Stimulated activated CD8-positive, alpha-beta memory T cell treated with anti-CD3 and anti-CD28 coated beads, Interleukin-7, amount 100 ng/mL, for 24 hours (primary cell): ENCODE results near the gene GOLPH3.
"Not testable (repeated sequence)": the region's sequence is repeated elsewhere in the genome, so short reads cannot be mapped to it uniquely, and the experiment has no call there.

ENCODE experiments used
- DNase-seq: peaks from one replicate; pipeline ENCODE4 v3.0.0-alpha.2; 2020; ENCODE audit warnings: low read depth

The GOLPH3 gene

GRCh38 chr5:32135086-32135485 lies 39.0 kb downstream of the GOLPH3 start:
- DNase-seq = no peak

DNA sequence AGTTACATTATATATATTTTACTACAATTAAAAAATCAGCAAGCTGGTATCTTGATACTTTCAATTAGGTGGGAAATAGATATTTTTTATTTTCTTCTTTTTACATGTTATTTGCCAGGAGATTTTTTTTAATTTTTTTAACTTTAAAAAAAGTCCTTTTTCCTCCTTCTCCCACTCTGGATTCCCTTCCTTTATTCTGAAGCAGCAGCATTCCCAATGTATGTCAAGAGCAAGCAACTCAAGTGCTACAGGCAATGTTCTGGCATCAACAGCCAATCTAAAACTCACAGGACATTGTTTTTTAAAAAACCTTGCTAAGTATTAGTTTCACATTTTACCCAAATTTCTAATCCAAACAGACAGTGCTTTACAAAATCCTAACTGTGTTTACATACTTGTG lies 41.4 kb downstream of the GOLPH3 start:
- no peak for DNase-seq

DNA sequence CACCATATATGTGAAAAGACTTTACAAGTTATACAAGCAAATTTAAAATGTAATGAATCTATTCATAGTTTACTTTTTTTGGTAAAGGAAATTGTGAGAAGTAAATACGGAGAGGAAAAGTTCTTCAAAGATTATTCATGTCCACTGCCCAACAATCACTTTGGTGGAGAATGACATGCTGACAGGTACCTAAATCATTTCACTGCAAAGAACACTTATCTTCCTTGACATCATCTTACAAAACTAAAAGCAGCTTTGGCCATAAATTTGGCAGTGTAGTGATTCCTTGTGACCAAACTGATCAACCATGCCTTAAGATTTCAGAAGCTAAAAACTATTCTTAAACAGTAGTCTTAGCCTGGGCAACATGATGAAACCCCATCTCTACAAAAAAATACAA lies 42.5 kb downstream of the GOLPH3 start:
- no peak for DNase-seq

DNA sequence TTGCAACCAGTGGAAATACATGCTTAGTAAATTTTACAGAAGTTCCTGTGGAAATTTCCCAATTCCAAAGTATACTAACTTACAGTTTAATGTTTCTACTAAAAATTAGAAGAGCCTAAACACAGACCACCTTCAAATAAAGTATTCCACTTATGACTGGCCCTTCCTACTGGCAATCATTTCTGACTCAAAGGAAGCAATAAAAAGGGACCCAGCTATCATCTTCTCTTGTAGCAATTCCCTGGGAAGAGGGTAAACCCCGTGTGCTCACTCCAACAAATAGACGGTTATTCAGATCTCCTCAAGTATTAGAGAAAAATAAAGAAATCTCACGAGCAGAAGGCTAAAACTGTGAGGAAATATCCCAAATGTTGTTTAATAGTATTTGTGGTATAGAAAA lies 43.3 kb downstream of the GOLPH3 start:
- no peak for DNase-seq

DNA sequence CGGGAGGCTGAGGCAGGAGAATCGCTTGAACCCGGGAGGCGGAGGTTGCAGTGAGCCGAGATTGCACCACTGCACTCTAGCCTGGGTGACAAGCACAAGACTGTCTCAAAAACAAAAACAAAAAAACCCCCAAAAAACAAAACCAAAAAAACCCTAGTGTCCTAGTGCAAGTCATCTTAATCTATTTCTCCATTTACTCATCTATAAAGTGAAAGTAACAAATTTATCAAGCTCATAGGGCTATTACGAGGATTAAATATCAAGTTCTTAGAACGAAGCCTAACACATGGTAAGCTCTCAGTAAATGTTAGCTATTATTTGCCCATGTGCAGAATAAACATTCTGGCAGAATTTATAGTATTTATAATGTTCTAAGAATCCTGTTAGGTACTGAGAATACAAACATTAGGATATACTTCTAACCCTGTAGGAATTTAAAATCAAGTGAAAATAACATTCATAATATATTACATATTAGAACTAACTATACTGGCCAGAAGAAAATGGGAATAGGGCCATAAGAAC lies 45.0 kb downstream of the GOLPH3 start:
- no peak for DNase-seq

GRCh38 chr5:32127711-32128110 lies 46.4 kb downstream of the GOLPH3 start:
- DNase-seq = no peak

GRCh38 chr5:32126691-32127090 lies 47.4 kb downstream of the GOLPH3 start:
- no peak for DNase-seq

DNA sequence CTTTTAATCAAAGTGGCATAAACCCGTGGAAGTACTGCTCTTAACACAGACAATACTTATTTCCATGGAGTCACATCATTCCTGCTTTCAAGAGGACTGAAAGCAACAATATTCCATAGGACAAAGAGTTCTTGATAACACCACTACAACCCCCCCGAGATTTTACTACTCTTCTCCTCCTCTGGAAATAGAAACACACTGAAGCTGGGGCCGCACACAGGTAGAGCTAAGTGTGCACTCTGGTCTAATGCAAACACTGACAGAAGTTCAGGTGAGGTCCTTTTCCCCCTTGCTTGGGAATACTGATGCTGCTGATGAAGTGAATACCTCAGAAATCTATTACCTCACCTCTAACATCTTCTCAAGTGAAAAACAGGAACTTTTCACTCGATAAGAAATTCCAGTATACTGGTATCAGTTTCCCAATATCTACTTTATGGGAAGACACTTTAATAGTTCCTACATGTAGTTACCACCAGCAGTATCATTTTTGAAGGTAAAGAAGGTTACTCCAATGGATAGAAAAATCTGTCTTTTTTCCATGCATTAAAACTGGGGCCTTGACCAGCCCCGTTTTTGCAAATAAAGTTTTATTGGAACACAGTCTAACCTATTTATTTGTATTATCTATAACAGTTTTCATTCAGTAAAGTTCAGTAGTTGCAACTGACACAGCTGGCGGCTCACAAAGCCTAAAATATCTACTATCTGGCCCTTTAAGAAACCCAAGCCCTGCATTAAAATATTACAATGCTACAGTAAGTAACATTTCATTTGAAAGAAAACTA lies 50.0 kb downstream of the GOLPH3 start:
- DNase-seq = no peak

GRCh38 chr5:32123058-32123805 lies 50.9 kb downstream of the GOLPH3 start:
- DNase-seq = no peak

DNA sequence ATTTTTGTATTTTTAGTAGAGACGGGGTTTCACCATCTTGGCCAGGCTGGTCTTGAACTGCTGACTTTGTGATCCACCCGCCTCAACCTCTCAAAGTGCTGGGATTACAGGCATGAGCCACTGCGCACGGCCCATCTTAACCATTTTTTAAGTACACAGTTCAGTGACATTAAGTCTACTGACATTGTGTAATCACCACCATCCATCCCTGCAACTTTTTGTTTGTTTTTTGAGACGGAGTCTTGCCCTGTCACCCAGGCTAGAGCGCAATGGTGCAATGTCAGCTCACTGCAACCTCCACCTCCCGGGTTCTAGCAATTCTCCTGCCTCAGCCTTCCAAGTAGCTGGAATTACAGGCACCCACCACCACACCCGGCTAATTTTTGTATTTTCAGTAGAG lies 55.2 kb downstream of the GOLPH3 start:
- DNase-seq = not testable (repeated sequence)

- no peak for DNase-seq
Observed at GRCh38 chr5:32116574-32117313, 57.4 kb downstream of the GOLPH3 start.

DNA sequence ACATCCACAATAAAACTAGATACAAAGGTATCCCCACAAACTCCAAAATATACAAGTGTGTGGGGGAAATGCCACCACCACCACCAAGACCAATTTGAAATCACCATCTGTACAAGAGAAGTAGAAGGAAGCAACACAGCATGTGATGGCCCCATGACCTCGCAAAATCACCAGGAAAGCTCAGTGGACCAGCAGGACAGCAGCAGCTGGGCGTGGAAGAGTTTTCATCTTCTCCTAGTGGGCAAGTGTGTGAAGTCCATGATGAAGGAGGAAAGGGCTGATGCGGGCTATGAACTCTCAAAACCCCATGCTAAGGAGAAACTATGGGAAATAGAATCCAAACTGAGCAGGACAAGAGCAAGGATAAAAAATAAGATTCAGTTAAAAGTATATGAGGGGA lies 58.1 kb downstream of the GOLPH3 start:
- no peak for DNase-seq

DNA sequence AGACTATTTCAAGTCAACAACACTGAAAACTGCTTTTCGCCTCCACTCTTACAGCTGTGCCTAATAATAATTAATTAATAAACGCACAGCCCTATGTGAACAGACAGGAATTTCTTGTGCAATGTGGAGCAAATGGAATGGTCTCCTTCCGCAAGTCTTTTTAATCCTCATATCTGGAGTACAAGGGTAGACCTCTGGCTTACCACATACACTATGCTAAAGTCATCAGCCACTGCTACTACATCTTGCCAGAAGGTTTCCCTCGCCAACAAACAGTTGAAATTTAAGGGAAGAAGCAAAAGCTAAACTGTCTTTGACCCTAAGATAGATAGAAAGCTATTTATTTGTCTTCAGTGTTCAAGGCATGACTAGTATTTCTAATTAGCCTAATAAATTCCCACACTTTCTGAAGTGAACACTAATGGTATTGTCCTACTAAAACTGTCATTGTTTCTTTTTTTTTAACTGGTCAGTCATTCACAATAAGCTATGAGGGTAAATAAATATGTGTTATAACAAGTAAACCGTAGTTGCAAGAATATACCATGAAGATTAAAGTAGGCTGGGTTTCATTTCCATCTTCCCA lies 63.9 kb downstream of the GOLPH3 start:
- no peak for DNase-seq

DNA sequence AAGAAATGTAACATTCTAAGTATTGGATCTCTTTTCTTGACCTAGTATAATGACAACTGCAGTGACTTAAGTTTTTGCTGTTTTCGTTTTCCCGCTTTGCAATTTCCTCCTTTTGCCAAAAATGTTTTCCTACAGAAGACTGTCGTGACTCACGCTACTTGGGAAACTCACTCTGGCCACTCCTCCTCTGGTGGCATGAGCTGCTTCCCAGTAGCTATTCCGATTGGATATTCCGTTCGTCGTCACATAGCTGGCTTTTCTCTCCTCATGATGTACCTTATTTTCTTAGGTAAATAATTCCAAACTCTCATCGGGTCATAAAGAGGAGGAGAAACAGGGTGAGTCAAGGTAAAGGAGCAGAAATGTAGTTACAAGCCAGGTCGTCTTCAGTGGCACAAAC lies 64.9 kb downstream of the GOLPH3 start:
- no peak for DNase-seq

- no peak for DNase-seq
Observed at GRCh38 chr5:32108167-32108566, 66.0 kb downstream of the GOLPH3 start.

DNA sequence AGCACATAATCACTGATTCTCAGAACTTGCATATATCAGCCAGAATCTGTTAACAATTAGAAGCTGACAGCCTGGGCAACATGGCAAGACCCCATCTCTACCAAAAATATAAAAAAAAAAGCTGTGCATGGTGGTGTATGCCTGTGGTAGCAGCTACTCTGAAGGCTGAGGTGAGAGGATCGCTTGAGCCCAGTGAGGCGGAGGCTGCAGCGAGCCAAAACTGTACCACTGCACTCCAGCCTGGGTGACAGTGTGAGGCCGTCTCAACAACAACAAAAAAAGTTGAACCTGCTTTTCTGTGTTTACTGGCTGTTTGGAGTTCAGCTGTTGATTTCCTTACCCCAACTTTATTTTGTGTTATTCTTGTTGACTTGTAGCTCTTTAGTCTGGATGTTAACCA lies 66.8 kb downstream of the GOLPH3 start:
- no peak for DNase-seq

- DNase-seq = no peak
Observed at GRCh38 chr5:32103521-32103920, 70.6 kb downstream of the GOLPH3 start.

- no peak for DNase-seq
Observed at GRCh38 chr5:32102254-32102986, 71.7 kb downstream of the GOLPH3 start.

- no peak for DNase-seq
Observed at GRCh38 chr5:32100691-32101302, 73.3 kb downstream of the GOLPH3 start.

DNA sequence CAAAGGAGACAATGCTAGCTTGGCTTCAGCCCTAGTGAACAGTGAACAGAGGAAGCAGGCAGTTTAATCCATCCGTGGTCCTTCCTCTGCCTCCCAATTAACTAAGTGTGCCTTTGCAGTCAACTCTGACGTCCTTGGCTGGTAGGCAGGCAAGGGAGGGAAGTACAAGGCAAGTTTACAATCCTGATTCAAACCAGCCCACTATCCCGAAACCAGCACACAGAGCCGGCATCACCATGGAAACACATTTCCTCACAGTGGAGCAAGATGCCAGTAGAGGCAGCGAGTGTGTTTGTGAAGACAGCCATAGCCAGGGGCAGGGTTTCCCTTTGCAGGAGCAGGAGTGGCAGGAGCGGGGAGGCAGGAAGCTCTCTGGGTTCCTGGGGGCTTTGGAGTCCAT lies 73.9 kb downstream of the GOLPH3 start:
- DNase-seq = no peak

DNA sequence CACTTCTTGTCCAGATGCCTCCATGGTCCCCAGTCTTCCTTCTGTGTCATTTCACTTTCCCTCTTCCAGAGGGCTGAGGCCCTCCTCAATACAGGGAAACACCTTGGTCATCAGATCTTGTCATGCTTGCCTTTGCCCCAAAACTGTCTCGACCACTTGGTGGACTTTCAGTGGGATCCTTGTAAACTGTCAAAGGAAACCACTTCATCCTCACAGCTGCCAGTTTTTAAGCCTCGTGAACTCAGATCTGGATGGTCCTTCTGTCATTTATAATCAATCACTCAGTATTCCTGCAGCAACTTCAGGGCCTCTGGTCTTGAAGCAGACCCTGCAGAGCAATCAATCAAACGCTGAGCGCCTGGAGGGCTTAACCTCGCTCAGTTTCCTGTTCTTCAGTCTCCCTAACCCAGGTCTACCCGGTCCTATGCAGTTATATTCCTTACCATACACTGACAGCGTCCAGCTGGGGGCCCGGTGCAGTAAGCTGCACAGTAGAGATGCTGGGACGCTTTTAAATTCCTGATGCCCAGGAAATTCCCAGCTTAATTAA lies 74.6 kb downstream of the GOLPH3 start:
- no peak for DNase-seq
